NCI-H446 (cell line): ENCODE data around the gene HIPK1.
A peak's percentile ranks its signal among the peaks of the same experiment; 100 is the strongest.

Experiments used
- DNase-seq, 2 experiments: peaks; one replicate each; lab custom pipeline; 2025; lab: John Stamatoyannopoulos, UW

Gene HIPK1

GRCh38 chr1:113928941-113929749 is at the start of gene HIPK1:
Gene HIPK1, plus strand, starts transcription at chr1:113929324.
- DNase-seq = peak; percentile 81 to 94

GRCh38 chr1:113879739-113880038 is 49.4 kb upstream of the HIPK1 start:
- no peak for DNase-seq

DNA sequence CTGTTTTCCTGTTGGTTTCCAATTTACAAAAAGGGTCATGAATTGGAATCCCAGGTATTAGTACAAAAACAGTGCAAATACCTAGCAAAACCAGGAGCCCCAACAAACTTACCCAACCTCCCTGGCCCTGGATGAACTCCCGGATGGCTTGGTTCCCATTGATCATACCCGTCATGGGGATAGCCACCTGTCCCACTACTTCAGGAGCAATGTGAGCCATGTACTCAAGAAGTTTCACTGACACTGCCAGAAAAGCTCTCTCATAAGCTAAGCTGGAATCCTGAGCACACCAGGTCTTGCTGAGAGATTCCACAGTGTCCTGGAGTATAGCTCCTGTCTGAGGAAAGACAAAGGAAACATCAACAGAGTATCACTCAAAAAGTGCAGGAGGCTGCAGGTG is 47.5 kb upstream of the HIPK1 start:
- DNase-seq = peak in 1 of 2 experiments; percentile 12

- no peak for DNase-seq
These were observed 42.4 kb upstream of the HIPK1 start for GRCh38 chr1:113886417-113887401.

GRCh38 chr1:113887402-113888175 is 41.5 kb upstream of the HIPK1 start, which contains the start of gene BCL2L15:
Gene BCL2L15, minus strand, starts transcription at chr1:113887581. Its CDS starts 206 bp downstream, at chr1:113887375.
- DNase-seq = no peak

- no peak for DNase-seq
These were observed 38.3 kb upstream of the HIPK1 start for GRCh38 chr1:113890816-113891215.

- DNase-seq = no peak
These were observed 37.4 kb upstream of the HIPK1 start for GRCh38 chr1:113891631-113892220.

DNA sequence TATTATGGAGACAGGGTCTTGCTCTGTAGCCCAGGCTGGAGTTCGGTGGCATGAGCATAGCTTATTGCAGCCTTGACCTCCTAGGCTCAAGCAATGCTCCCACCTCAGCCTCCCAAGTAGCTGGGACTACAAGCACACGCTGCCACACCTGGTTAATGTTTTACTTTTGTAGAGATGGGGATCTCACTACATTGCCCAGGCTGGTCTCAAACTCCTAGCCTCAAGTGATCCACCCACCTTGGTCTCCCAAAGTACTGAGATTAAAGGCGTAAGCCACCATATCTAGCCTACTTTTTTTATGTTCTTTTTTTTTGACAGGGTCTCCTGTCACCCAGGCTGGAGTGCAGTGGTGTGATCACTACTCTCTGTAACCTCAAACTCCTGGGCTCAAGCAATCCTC is 35.9 kb upstream of the HIPK1 start:
- DNase-seq = no peak

DNA sequence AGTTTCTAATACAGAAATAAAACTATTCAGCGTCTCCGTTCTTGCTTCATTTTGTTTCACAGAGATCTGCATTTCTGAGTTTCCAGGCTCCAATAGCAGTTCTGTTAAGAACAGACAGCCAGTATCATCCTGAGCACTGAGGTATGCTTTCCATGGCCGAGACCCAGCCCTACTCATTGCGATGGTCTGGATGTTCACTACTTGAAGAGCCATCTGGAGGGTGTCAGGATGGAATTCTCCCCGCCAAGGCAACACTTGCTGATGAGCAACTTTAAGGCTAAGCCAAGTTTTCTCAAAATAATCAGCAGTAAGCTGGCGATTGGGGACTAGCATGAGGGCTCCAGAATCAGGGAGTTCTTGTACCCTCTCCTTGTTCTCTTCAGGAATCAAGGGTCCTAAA is 34.0 kb upstream of the HIPK1 start:
- DNase-seq = no peak

DNA sequence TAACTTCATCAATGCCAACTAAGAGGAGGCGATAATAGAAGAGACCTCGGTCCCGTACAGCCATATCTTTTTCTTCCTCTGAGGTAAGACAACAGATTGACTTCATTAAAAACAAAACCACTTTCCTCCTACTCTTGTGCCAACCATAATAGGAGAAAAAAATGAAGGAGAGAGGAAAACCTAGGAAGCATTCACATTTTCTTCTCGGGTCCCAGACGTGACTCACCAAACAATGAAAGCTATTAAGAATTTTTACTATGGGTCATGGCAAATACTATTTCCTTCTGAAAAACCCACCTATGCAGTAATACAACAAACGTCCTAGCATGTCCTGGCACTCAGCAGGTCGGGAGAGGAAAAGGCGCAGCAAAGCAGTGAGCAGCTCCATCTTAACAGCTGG is 33.2 kb upstream of the HIPK1 start:
- DNase-seq = no peak

GRCh38 chr1:113898241-113898814 is 30.8 kb upstream of the HIPK1 start:
- DNase-seq = no peak

GRCh38 chr1:113899111-113899510 is 30.0 kb upstream of the HIPK1 start:
- no peak for DNase-seq

DNA sequence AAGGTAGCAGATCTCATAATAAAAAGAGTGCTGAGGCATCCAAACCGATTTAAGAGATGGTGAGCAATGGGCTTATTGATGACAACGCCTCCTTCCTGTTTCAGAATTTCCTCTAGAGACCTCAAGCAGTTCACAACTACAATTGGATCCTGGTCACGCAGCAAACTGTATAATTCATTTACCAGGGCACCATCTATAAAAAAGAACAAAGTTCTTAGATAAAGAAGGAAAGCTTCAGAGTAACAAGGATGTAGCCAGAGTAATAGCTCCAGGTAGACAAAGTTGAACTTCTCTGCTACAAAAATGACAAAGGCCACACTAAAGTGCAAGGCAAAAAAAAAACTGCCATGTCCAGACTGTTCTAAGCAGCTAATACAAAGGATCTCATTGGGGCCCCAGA is 27.9 kb upstream of the HIPK1 start:
- DNase-seq = no peak

DNA sequence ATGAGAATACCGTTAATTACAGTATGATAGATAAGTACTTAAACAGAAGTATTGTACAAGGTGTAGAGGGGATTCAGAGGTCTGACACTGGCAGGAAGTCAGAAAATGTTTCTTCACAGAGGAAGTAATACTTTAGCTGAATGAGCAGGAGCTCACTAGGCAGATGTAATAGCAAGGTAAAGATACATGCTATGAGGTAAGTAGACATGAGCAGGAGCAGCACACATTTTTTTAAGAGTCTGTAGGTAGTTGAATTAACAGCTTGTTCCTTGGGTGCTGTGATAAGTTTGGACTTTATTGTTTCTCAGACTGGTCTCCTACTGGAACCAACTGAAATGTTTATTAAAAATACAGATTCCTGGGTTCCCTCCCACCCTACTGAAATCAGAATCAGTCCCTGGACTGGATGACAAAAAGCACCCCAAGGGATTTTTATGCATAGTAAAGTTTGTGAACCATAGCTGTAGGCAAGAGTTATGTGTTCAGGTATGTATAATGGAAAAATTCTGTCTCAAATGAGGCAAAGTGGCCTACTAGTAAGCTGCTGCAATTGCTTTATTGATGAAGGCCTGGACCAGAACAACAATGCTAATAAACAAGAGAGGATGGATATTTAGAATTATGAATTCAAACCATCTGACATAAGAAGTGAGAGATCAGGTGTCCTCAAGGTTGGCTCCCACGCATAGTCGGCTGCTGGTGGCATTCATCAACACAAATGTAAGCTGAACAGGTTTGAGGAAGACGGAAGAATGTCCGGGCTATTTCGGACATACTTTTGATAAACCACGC is 25.4 kb upstream of the HIPK1 start:
- no peak for DNase-seq

- DNase-seq = no peak
These were observed 24.8 kb upstream of the HIPK1 start for GRCh38 chr1:113904293-113904673.

DNA sequence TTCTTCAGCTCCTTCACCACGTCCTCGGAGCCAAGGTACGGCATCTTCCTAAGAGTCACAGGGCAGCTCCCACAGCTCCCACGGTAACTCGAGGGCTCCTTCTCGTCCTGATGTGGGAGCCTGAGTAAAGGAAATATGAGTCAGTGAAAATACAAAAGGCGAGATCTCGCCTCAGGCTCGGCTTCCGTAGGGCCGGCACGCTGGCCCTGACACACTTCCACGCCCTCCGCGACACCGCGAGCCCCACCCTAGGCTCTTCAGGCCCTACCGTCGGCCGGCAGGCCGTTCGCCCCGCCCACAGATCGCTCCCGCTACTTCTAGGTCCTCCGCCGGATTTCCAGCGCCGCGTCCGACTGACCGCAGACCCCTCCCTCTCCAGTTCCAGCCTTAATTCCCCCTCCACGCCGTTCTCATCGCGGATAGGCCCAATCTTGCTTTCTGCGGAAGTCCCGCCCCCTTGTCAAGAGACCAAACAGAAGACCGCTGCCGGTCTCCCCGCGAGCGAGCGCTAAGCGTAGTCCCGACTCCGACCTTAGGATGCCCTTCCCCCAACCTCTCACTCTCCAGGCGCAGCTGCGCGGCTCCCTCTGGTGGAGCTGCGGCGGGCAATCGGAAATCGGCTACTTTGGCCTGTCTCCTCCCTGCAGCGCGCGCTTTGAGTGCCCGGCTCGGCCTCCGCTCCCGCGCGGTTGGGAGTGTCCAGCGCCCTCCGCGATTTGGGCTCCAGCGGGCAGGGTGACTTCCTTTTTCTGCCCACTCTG is 24.3 kb upstream of the HIPK1 start, which contains the start of the genes AP4B1 and DCLRE1B:
Gene AP4B1, minus strand, starts transcription at position 126 of the 761 bp plus-strand sequence. Its CDS starts 82 bp downstream, at position 44.
Gene DCLRE1B, plus strand, starts transcription at position 653 of the 761 bp plus-strand sequence. CDS start 261 bp downstream, outside the sequence.
- DNase-seq = peak; percentile 99 to 100

DNA sequence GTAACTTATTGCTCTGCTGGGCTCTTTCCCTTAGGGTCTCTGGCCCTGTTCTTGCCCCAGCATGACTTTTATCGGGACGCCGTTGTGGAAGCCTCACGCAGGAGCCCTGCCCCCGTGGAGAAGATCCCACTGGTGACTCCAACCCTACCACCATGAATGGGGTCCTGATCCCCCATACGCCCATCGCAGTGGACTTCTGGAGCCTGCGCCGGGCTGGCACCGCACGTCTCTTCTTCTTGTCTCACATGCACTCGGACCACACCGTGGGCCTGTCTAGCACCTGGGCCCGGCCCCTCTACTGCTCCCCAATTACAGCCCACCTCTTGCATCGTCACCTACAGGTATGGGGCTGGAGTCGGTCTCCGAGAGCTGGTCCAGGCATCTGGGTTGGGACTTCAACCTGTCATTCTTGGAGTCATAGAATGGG is 23.7 kb upstream of the HIPK1 start:
- DNase-seq = no peak

DNA sequence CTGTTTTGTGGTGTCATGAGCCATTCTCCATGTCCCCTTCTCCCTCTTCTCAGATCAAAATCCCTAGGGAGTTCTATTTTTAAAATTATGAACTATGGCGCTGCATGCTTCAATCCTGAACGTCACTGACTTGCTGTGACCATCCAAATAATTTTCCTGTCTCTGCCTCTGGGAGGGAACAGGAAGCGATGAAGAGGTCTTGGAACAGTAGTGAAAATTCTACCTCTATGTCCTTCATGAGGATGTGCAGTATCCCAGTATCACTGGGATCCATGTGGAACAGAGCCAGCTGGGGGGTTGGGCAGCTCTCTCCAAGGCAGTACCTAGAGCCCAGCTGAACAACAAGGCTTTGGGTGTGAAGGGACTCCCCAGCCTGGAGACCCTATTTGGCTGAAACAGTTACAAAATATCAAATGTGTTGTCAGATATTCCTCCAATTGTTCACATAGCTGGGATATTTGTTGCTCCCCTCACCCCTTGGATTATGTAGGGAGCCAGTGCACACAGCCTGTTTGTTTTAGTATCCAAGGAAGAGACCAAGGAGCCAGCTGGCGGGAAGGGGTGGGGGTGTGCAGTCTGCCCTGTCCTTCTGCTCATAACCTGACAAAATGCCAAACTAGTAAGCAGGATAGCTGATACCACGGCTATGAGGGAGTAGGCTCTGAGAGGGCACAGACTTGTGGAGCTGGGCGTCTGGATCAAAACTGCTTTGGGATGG is 16.4 kb upstream of the HIPK1 start:
- DNase-seq = peak; percentile 89 to 96

DNA sequence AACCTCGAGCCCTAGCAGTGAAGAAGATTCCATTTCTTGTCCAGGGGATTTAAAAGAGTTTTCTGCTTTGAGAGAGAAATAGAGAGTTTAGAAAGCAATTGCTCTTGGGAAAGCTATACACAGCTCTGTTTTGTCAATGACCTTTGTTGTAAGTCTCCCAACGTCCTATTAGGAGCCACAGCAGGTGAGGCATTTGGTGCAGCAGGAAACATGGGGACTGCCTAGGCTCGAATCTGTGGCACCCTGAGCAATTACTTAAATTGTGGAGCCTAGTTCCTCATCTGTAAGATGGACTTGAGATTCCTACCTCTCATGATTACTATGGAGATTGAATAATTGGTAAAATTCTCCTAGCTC is 15.8 kb upstream of the HIPK1 start:
- DNase-seq = no peak
